HepG2 (cell line): ENCODE results near the gene P2RX5. TPM values are rescaled to one million over a fixed set of nuclear protein-coding genes. Genes with fewer than 3 reads are reported as not detected.

Experiments used
- ADNP ChIP-seq: sonication (generic); formaldehyde crosslinking; IDR thresholded peaks from 2 replicates; pipeline ENCODE4 v1.4.0; 2020; ENCODE audit warnings: missing genetic modification reagents
- CBX5 ChIP-seq: sonication (generic); formaldehyde crosslinking; IDR thresholded peaks from 2 replicates; pipeline ENCODE4 v1.4.0; 2020; ENCODE audit warnings: missing genetic modification reagents, borderline replicate concordance
- CENPT ChIP-seq: sonication (generic); formaldehyde crosslinking; IDR thresholded peaks from 2 replicates; pipeline ENCODE4 v1.8.0; 2022; ENCODE audit warnings: low read depth, mild to moderate bottlenecking, moderate library complexity, missing genetic modification reagents
- DMAP1 ChIP-seq: IDR thresholded peaks from 2 replicates; pipeline ENCODE4 v1.6.1; 2016
- DPF2 ChIP-seq: sonication (generic); formaldehyde crosslinking; IDR thresholded peaks from 2 replicates; pipeline ENCODE4 v1.4.0; 2020; ENCODE audit warnings: mild to moderate bottlenecking, low read depth, missing genetic modification reagents, borderline replicate concordance
- ELF3 ChIP-seq: IDR thresholded peaks from 2 replicates; pipeline ENCODE4 v1.6.1; 2016; ENCODE audit warnings: missing genetic modification reagents, missing compliant biosample characterization
- GPBP1L1 ChIP-seq: sonication (generic); formaldehyde crosslinking; IDR thresholded peaks from 2 replicates; pipeline ENCODE4 v1.5.0; 2020; ENCODE audit warnings: mild to moderate bottlenecking, missing genetic modification reagents
- HNRNPK ChIP-seq: fragments of 200-400 bp; formaldehyde crosslinking; IDR thresholded peaks from 2 replicates; pipeline ENCODE4 v1.6.1; 2018; ENCODE audit warnings: low read length, low read depth, moderate library complexity, mild to moderate bottlenecking; ENCODE audit not compliant: poor library complexity, severe bottlenecking
- KAT2B ChIP-seq: fragments of 150-350 bp; IDR thresholded peaks from 2 replicates; pipeline ENCODE4 v1.6.1; 2014; ENCODE audit warnings: low read depth, low read length, borderline replicate concordance
- KMT2B ChIP-seq: IDR thresholded peaks from 2 replicates; pipeline ENCODE4 v1.6.1; 2016; ENCODE audit warnings: missing genetic modification reagents, missing compliant biosample characterization
- MXD4 ChIP-seq: IDR thresholded peaks from 2 replicates; pipeline ENCODE4 v1.6.1; 2016; ENCODE audit warnings: mild to moderate bottlenecking, missing biosample characterization, missing genetic modification reagents
- POLR2AphosphoS5 ChIP-seq: IDR thresholded peaks from 2 replicates; pipeline ENCODE4 v1.6.1; 2012; ENCODE audit warnings: low read depth, low read length
- SIN3B ChIP-seq: fragments of 150-350 bp; IDR thresholded peaks from 2 replicates; pipeline ENCODE4 v1.6.1; 2014; ENCODE audit warnings: low read length
- SIX4 ChIP-seq: sonication (generic); formaldehyde crosslinking; IDR thresholded peaks from 2 replicates; pipeline ENCODE4 v1.4.0; 2020; ENCODE audit warnings: missing genetic modification reagents
- SMYD3 ChIP-seq: sonication (generic); formaldehyde crosslinking; IDR thresholded peaks from 2 replicates; pipeline ENCODE4 v1.8.1; 2023; ENCODE audit warnings: mild to moderate bottlenecking, missing genetic modification reagents
- SRSF9 ChIP-seq: fragments of 200-400 bp; formaldehyde crosslinking; IDR thresholded peaks from 2 replicates; pipeline ENCODE4 v1.6.1; 2018; ENCODE audit warnings: borderline replicate concordance, mild to moderate bottlenecking, low read depth, low read length; ENCODE audit not compliant: insufficient read depth, poor library complexity, severe bottlenecking
- TCF12 ChIP-seq, 2 experiments: fragments of 450-650 bp in 1 of 2; sonication (generic) in 1 of 2; formaldehyde crosslinking in 1 of 2; IDR thresholded peaks; 2 replicates each; pipeline versions ENCODE4 v1.6.1 to v1.8.0; 2017 to 2022; ENCODE audit warnings: antibody characterized with exemption in 1 of 2, mild to moderate bottlenecking in 1 of 2, missing genetic modification reagents in 1 of 2, moderate library complexity in 1 of 2
- WIZ ChIP-seq: sonication (generic); formaldehyde crosslinking; IDR thresholded peaks from 2 replicates; pipeline ENCODE4 v1.5.1; 2020; ENCODE audit warnings: mild to moderate bottlenecking, missing genetic modification reagents
- ZBTB42 ChIP-seq: sonication (generic); formaldehyde crosslinking; IDR thresholded peaks from 2 replicates; pipeline ENCODE4 v1.5.0; 2020; ENCODE audit warnings: mild to moderate bottlenecking, missing genetic modification reagents
- ZNF383 ChIP-seq: sonication (generic); formaldehyde crosslinking; IDR thresholded peaks from 2 replicates; pipeline ENCODE4 v1.4.0; 2020; ENCODE audit warnings: missing genetic modification reagents, mild to moderate bottlenecking, borderline replicate concordance
- ZNF567 ChIP-seq: sonication (generic); formaldehyde crosslinking; IDR thresholded peaks from 2 replicates; pipeline ENCODE4 v1.8.1; 2023; ENCODE audit warnings: mild to moderate bottlenecking, missing genetic modification reagents, borderline replicate concordance
- ZNF598 ChIP-seq: sonication (generic); formaldehyde crosslinking; IDR thresholded peaks from 2 replicates; pipeline ENCODE4 v1.5.1; 2020; ENCODE audit warnings: mild to moderate bottlenecking, missing genetic modification reagents, borderline replicate concordance
- ZNF704 ChIP-seq: sonication (generic); formaldehyde crosslinking; IDR thresholded peaks from 2 replicates; pipeline ENCODE4 v1.8.1; 2023; ENCODE audit warnings: mild to moderate bottlenecking, inconsistent platforms, moderate library complexity, missing genetic modification reagents, borderline replicate concordance
- ZNF709 ChIP-seq: sonication (generic); formaldehyde crosslinking; IDR thresholded peaks from 2 replicates; pipeline ENCODE4 v1.5.0; 2020; ENCODE audit warnings: mild to moderate bottlenecking, missing genetic modification reagents
- ZNF768 ChIP-seq: sonication (generic); formaldehyde crosslinking; IDR thresholded peaks from 2 replicates; pipeline ENCODE4 v1.4.0; 2020; ENCODE audit warnings: missing genetic modification reagents
- ZUFSP ChIP-seq: sonication (generic); formaldehyde crosslinking; IDR thresholded peaks from 2 replicates; pipeline ENCODE4 v1.9.0; 2021; ENCODE audit warnings: missing genetic modification reagents, mild to moderate bottlenecking, borderline replicate concordance
- polyA plus RNA-seq, 8 experiments: library from polyadenylated mRNA; depleted of rRNA in 3 of 8; stranded (reverse) in 7 of 8; unstranded in 1 of 8; fragments of >200 nt; fragmentation: Illumina TruSeq in 4 of 8; extraction: Trizol in 4 of 8; gene quantifications; 2 replicates each; pipeline versions ENCODE4 v1.2.1 to v1.2.3, GENCODE V29; 2011 to 2016; ENCODE audit warnings: low read depth in 4 of 8, missing spikeins in 1 of 8, mixed read lengths in 1 of 8; ENCODE audit not compliant: insufficient read depth in 1 of 8
- total RNA-seq, 5 experiments: library from RNA; depleted of rRNA; stranded (reverse); fragments of >200 nt; fragmentation: Illumina TruSeq; extraction: Trizol; gene quantifications; 2 replicates each; pipeline ENCODE4 v1.2.3, GENCODE V29; 2016; ENCODE audit warnings: low read depth in 1 of 5

P2RX5 gene
- total and polyA plus RNA-seq, 2 of the 13 experiments (the other 11 are each of a cell fraction or from before 2014, with no cell fraction given), result 0.95 to 1.7 TPM

GRCh38 chr17:3723556-3724377 lies 27.8 kb upstream of the P2RX5 start, which contains the start of gene HASPIN (continued):
- TF ChIP-seq WIZ (CRISPR knock-in tag), result peak; percentile 66; the same call in 1 of the 2 replicates
- peak; percentile 85 for TF ChIP-seq POLR2AphosphoS5
- TF ChIP-seq ZNF709 (CRISPR knock-in tag), result peak; percentile 63; the same call in 1 of the 2 replicates
- no peak for TF ChIP-seq DPF2 (CRISPR knock-in tag)
- TF ChIP-seq ZNF567, result 0 out of 2 replicates have a peak, but pooled peaks have one; percentile 4
- TF ChIP-seq DMAP1 (CRISPR knock-in tag), result peak; percentile 90
- TF ChIP-seq ZNF598, result peak; percentile 93; the same call in 1 of the 2 replicates
- TF ChIP-seq SMYD3, result 0 out of 2 replicates have a peak, but pooled peaks have one; percentile 69
- no peak for TF ChIP-seq HNRNPK
- TF ChIP-seq ZUFSP (CRISPR knock-in tag), result no peak
- peak; percentile 65; the same call in 1 of the 2 replicates for TF ChIP-seq CENPT (CRISPR knock-in tag)
- peak; percentile 65 for TF ChIP-seq ELF3
- TF ChIP-seq KMT2B, result peak; percentile 96
- peak; percentile 70; the same call in 1 of the 2 replicates for TF ChIP-seq ZNF704 (CRISPR knock-in tag)
- peak; percentile 50; the same call in 1 of the 2 replicates for TF ChIP-seq CBX5 (CRISPR knock-in tag)
- peak; percentile 75 for TF ChIP-seq MXD4 (CRISPR knock-in tag)
- peak; percentile 45; the same call in 1 of the 2 replicates for TF ChIP-seq SIX4 (CRISPR knock-in tag)
- TF ChIP-seq GPBP1L1 (CRISPR knock-in tag), result no peak
- TF ChIP-seq TCF12 (IDR thresholded peaks at IDR 0.05), result no peak
- peak; percentile 73; the same call in 1 of the 2 replicates for TF ChIP-seq TCF12 (CRISPR knock-in tag; IDR thresholded peaks at IDR 0.05)
- no peak for TF ChIP-seq ZNF383 (CRISPR knock-in tag)
- peak; percentile 96 for TF ChIP-seq SIN3B
- peak; percentile 75; the same call in 1 of the 2 replicates for TF ChIP-seq ZNF768 (CRISPR knock-in tag)
- TF ChIP-seq SRSF9, result no peak
- peak; percentile 87; the same call in 1 of the 2 replicates for TF ChIP-seq ZBTB42 (CRISPR knock-in tag)
- TF ChIP-seq ADNP (CRISPR knock-in tag), result no peak
- no peak for TF ChIP-seq KAT2B
